DMS 273 (cell line): ENCODE measurements around the gene HAUS2.
"Not testable (repeated sequence)": the region's sequence is repeated elsewhere in the genome, so short reads cannot be mapped to it uniquely, and the experiment has no call there.

Source experiments
- DNase-seq: peaks from one replicate; lab custom pipeline; 2025; ENCODE audit not compliant: unreplicated experiment; lab: John Stamatoyannopoulos, UW

HAUS2 gene

GRCh38 chr15:42575188-42576039 is 26.8 kb downstream of the HAUS2 start, which contains the start of gene STARD9:
Gene STARD9, plus strand, starts transcription at chr15:42575606. Its CDS starts 110 bp downstream, at chr15:42575716.
- DNase-seq, result peak; percentile 98

- no peak for DNase-seq
Measured at GRCh38 chr15:42576040-42576594, 27.5 kb downstream of the HAUS2 start.

- peak; percentile 22 for DNase-seq
Measured at GRCh38 chr15:42576776-42577175, 28.1 kb downstream of the HAUS2 start.

- peak; percentile 55 for DNase-seq
Measured at GRCh38 chr15:42577514-42578031, 28.9 kb downstream of the HAUS2 start.

GRCh38 chr15:42578984-42579537 is 30.4 kb downstream of the HAUS2 start:
- no peak for DNase-seq

GRCh38 chr15:42581272-42581730 is 32.7 kb downstream of the HAUS2 start:
- peak; percentile 67 for DNase-seq

GRCh38 chr15:42582569-42583375 is 34.1 kb downstream of the HAUS2 start:
- no peak for DNase-seq

GRCh38 chr15:42584031-42584765 is 35.6 kb downstream of the HAUS2 start:
- no peak for DNase-seq

GRCh38 chr15:42590619-42591237 is 42.1 kb downstream of the HAUS2 start:
- DNase-seq, result no peak

- DNase-seq, result peak; percentile 17
Measured at GRCh38 chr15:42591238-42591934, 42.7 kb downstream of the HAUS2 start.

GRCh38 chr15:42592716-42593115 is 44.1 kb downstream of the HAUS2 start:
- DNase-seq, result no peak

- no peak for DNase-seq
Measured at GRCh38 chr15:42593143-42593542, 44.5 kb downstream of the HAUS2 start.

- DNase-seq, result no peak
Measured at GRCh38 chr15:42594095-42594494, 45.5 kb downstream of the HAUS2 start.

GRCh38 chr15:42595626-42596240 is 47.1 kb downstream of the HAUS2 start:
- DNase-seq, result no peak

GRCh38 chr15:42601316-42601715 is 52.7 kb downstream of the HAUS2 start:
- DNase-seq, result not testable (repeated sequence)

- no peak for DNase-seq
Measured at GRCh38 chr15:42602501-42602900, 53.9 kb downstream of the HAUS2 start.

GRCh38 chr15:42603978-42604377 is 55.3 kb downstream of the HAUS2 start:
- no peak for DNase-seq

GRCh38 chr15:42604894-42605744 is 56.5 kb downstream of the HAUS2 start:
- peak; percentile 48 for DNase-seq
